ENCODE data around the gene KDM4C. TPM values are rescaled to one million over a fixed set of nuclear protein-coding genes. Genes with fewer than 3 reads are reported as not detected.

KDM4C gene
- total RNA-seq, 2 experiments from 2014 or later, result 51.5 to 60.3 TPM

GRCh38 chr9:6889868-6890267 lies 132.1 kb downstream of the KDM4C start:
- CTCF ChIA-PET (ENCODE audit: unreplicated experiment), result no interaction called here
- Histone ChIP-seq H3K79me2 (ENCODE audit: insufficient read depth, low read depth, low read length) (no peaks in the 10 kb centered on the region), H3K9me2 (ENCODE audit: insufficient read depth, low read length) (no peaks in the 10 kb centered on the region), H4K20me1 (ENCODE audit: insufficient read depth, low read length) (no peaks in the 10 kb centered on the region), H3K9me3 (ENCODE audit: low read length) (no peaks in the 10 kb centered on the region), H3K27ac (ENCODE audit: low read depth, low read length, poor library complexity, severe bottlenecking) (no peak overlapping the region), H3K4me3 (ENCODE audit: low read depth, low read length, poor library complexity, severe bottlenecking) (no peak overlapping the region), H3K4me2 (ENCODE audit: low read length) (no peak overlapping the region), H3K4me1 (ENCODE audit: insufficient read depth, low read length, poor library complexity, severe bottlenecking) (peaks cover 5% of the 10 kb centered on the region), H2AFZ (ENCODE audit: low read length) (no peak overlapping the region), H3K36me3 (ENCODE audit: insufficient read depth, low read length) (peaks cover 29% of the 10 kb centered on the region)
- POLR2A ChIA-PET, result interaction anchor here (0.5 to 1.6 kb wide), 2 partner anchors 18 to 622 kb away, joined by 3 read pairs; no protein-coding TSS in a partner anchor
- DNase-seq (ENCODE audit: low spot score), result peak; percentile 27
- BruUV-seq (replicated peaks), result no TSS peak
- intact Hi-C loops (cut with micrococcal nuclease; ENCODE audit: unreplicated experiment), result no loop called here
- TF ChIP-seq EZH2phosphoT487 (IDR thresholded peaks at IDR 0.05; ENCODE audit: borderline replicate concordance, low read depth, low read length), result no peak
- TF ChIP-seq CTCF (conservative IDR thresholded peaks at IDR 0.05; ENCODE audit: low read length), result no peak

GRCh38 chr9:6893350-6894131 lies 135.8 kb downstream of the KDM4C start:
- CTCF ChIA-PET (ENCODE audit: unreplicated experiment), result no interaction called here
- no peak overlapping the region for H3K4me3 ChIP-seq (ENCODE audit: low read depth, low read length, poor library complexity, severe bottlenecking)

More at GRCh38 chr9:6893350-6894131, 135.8 kb downstream of the KDM4C start:
- Histone ChIP-seq H3K79me2 (ENCODE audit: insufficient read depth, low read depth, low read length) (no peaks in the 10 kb centered on the region), H2AFZ (ENCODE audit: low read length) (no peak overlapping the region), H3K4me2 (ENCODE audit: low read length) (no peak overlapping the region), H4K20me1 (ENCODE audit: insufficient read depth, low read length) (no peaks in the 10 kb centered on the region), H3K27ac (ENCODE audit: low read depth, low read length, poor library complexity, severe bottlenecking) (no peak overlapping the region), H3K4me1 (ENCODE audit: insufficient read depth, low read length, poor library complexity, severe bottlenecking) (peaks cover 5% of the 10 kb centered on the region), H3K9me2 (ENCODE audit: insufficient read depth, low read length) (no peaks in the 10 kb centered on the region), H3K9me3 (ENCODE audit: low read length) (no peaks in the 10 kb centered on the region), H3K36me3 (ENCODE audit: insufficient read depth, low read length) (peaks cover 24% of the 10 kb centered on the region)
- no peak for TF ChIP-seq CTCF (conservative IDR thresholded peaks at IDR 0.05; ENCODE audit: low read length)
- no peak for TF ChIP-seq EZH2phosphoT487 (IDR thresholded peaks at IDR 0.05; ENCODE audit: borderline replicate concordance, low read depth, low read length)
- DNase-seq (ENCODE audit: low spot score), result no peak
- intact Hi-C loops (cut with micrococcal nuclease; ENCODE audit: unreplicated experiment), result no loop called here
- POLR2A ChIA-PET, result interaction anchor here (0.5 to 0.6 kb wide), 3 partner anchors 9 to 1983 kb away, joined by 3 read pairs; no protein-coding TSS in a partner anchor
- no TSS peak for BruUV-seq (replicated peaks)
